CD14-positive monocyte (primary cell): ENCODE measurements around the gene SS18L1. TPM values are rescaled to one million over a fixed set of nuclear protein-coding genes. Genes with fewer than 3 reads are reported as not detected.

Source experiments
- DNase-seq, 3 donors: peaks; one replicate each; pipeline ENCODE4 v3.0.0-alpha.2; 2011 to 2022
- H2AFZ ChIP-seq: 2 replicates; pipeline ENCODE4 v1.6.0; 2012; ENCODE audit warnings: mild to moderate bottlenecking, low read depth, low read length, inconsistent platforms; ENCODE audit not compliant: insufficient read depth, poor library complexity, severe bottlenecking
- H3K27ac ChIP-seq, 2 donors: 1 replicate in 1 of 2; 2 replicates in 1 of 2; pipeline ENCODE4 v1.5.1; 2012 to 2013; ENCODE audit warnings: low read length in 2 of 2, control low read depth in 1 of 2, inconsistent platforms in 1 of 2, low read depth in 1 of 2, mild to moderate bottlenecking in 1 of 2
- H3K27me3 ChIP-seq, 2 donors: one replicate each; pipeline versions ENCODE4 v1.6.0 to v1.6.1; 2011 to 2013; ENCODE audit warnings: low read length in 2 of 2; ENCODE audit not compliant: control insufficient read depth in 2 of 2, insufficient read depth in 2 of 2
- H3K36me3 ChIP-seq, 2 donors: replicated peaks in 1 of 2; 1 replicate in 1 of 2; 2 replicates in 1 of 2; pipeline versions ENCODE4 v1.5.1 to v1.6.1; 2012 to 2013; ENCODE audit warnings: low read length in 2 of 2, control low read depth in 1 of 2, inconsistent platforms in 1 of 2, mild to moderate bottlenecking in 1 of 2; ENCODE audit not compliant: insufficient read depth in 2 of 2, control insufficient read depth in 1 of 2
- H3K4me1 ChIP-seq, 2 donors: 1 replicate in 1 of 2; 2 replicates in 1 of 2; pipeline versions ENCODE4 v1.5.1 to v1.6.1; 2012 to 2013; ENCODE audit warnings: low read length in 2 of 2, control low read depth in 1 of 2, inconsistent platforms in 1 of 2, mild to moderate bottlenecking in 1 of 2, moderate library complexity in 1 of 2; ENCODE audit not compliant: insufficient read depth in 2 of 2, control insufficient read depth in 1 of 2
- H3K4me2 ChIP-seq: replicated peaks from 2 replicates; pipeline ENCODE3; 2012; ENCODE audit warnings: low read length, moderate library complexity, mild to moderate bottlenecking; ENCODE audit not compliant: poor library complexity, severe bottlenecking; ENCODE audit errors: extremely low read depth
- H3K4me3 ChIP-seq, 3 experiments: fragments of 200-600 bp in 1 of 3; sonication (generic) in 1 of 3; replicated peaks in 1 of 3; 1 replicate in 2 of 3; 2 replicates in 1 of 3; pipeline ENCODE4 v1.5.1; 2011 to 2013; ENCODE audit warnings: low read length in 3 of 3, mild to moderate bottlenecking in 3 of 3, control low read depth in 2 of 3, low read depth in 2 of 3, inconsistent platforms in 1 of 3, moderate library complexity in 1 of 3
- H3K79me2 ChIP-seq: 2 replicates; pipeline ENCODE4 v1.6.0; 2012; ENCODE audit warnings: mild to moderate bottlenecking, control low read depth, inconsistent platforms, low read length, moderate library complexity; ENCODE audit not compliant: insufficient read depth
- H3K9ac ChIP-seq: 2 replicates; pipeline ENCODE4 v1.6.0; 2017; ENCODE audit warnings: low read length, mild to moderate bottlenecking; ENCODE audit not compliant: insufficient read depth, poor library complexity, severe bottlenecking
- H3K9me3 ChIP-seq, 2 donors: replicated peaks in 1 of 2; 1 replicate in 1 of 2; 2 replicates in 1 of 2; pipeline versions ENCODE4 v1.5.1 to v1.6.1; 2012 to 2013; ENCODE audit warnings: low read length in 2 of 2, control low read depth in 1 of 2; ENCODE audit not compliant: control insufficient read depth in 1 of 2, insufficient read depth in 1 of 2
- H4K20me1 ChIP-seq: 2 replicates; pipeline ENCODE4 v1.6.0; 2012; ENCODE audit warnings: mild to moderate bottlenecking, low read length, control low read depth, moderate library complexity; ENCODE audit not compliant: insufficient read depth
- H3K27ac Mint-ChIP-seq, 7 donors: one replicate each; pipeline ENCODE4 v1.8.0; 2020; ENCODE audit warnings: mild to moderate bottlenecking in 7 of 7, mixed read lengths in 7 of 7, moderate library complexity in 6 of 7, inconsistent platforms in 2 of 7
- H3K27me3 Mint-ChIP-seq, 3 donors: one replicate each; pipeline ENCODE4 v1.8.0; 2021 to 2022; ENCODE audit warnings: low read depth in 3 of 3, mild to moderate bottlenecking in 3 of 3, mixed read lengths in 3 of 3, moderate library complexity in 3 of 3, inconsistent platforms in 1 of 3
- H3K36me3 Mint-ChIP-seq, 2 donors: one replicate each; pipeline ENCODE4 v1.8.0; 2020; ENCODE audit warnings: mixed read lengths in 2 of 2, inconsistent platforms in 1 of 2, mild to moderate bottlenecking in 1 of 2
- H3K4me1 Mint-ChIP-seq: one replicate; pipeline ENCODE4 v1.8.0; 2020; ENCODE audit warnings: mild to moderate bottlenecking, mixed read lengths
- H3K4me3 Mint-ChIP-seq, 2 donors: one replicate each; pipeline ENCODE4 v1.8.0; 2020; ENCODE audit warnings: mild to moderate bottlenecking in 2 of 2, mixed read lengths in 2 of 2, moderate library complexity in 1 of 2
- H3K9me3 Mint-ChIP-seq, 7 donors: one replicate each; pipeline ENCODE4 v1.8.0; 2020 to 2022; ENCODE audit warnings: mixed read lengths in 7 of 7, mild to moderate bottlenecking in 6 of 7, moderate library complexity in 6 of 7, inconsistent platforms in 2 of 7
- WGBS: methylation state at CpG from one replicate; pipeline ENCODE4 v1.1.5; 2013; ENCODE audit warnings: missing lambda C conversion rate; ENCODE audit not compliant: insufficient coverage; 5-methylcytosine and 5-hydroxymethylcytosine counted together
- intact Hi-C, 2 donors: fragments of 100-400 bp; cut with micrococcal nuclease; formaldehyde crosslinking; loops; one replicate each; pipeline versions ENCODE4 v1.15.0 to v1.15.1; 2023
- polyA plus RNA-seq, 3 donors: library from polyadenylated mRNA; depleted of rRNA in 1 of 3; unstranded in 2 of 3; stranded (reverse) in 1 of 3; fragments of 300-500 nt in 2 of 3; fragments of >200 nt in 1 of 3; fragmentation: Illumina TruSeq in 2 of 3; gene quantifications; 1 replicate in 2 of 3; 2 replicates in 1 of 3; pipeline ENCODE4 v1.2.3, GENCODE V29; 2012 to 2021
- TF ChIP-seq, protein P1 (sequence below): fragments of 200-600 bp; IDR thresholded peaks from one replicate; pipeline ENCODE4 v1.8.0; 2022; ENCODE audit warnings: antibody characterized with exemption, mild to moderate bottlenecking

The SS18L1 gene
- polyA plus RNA-seq, 3 donors = 0.75 to 16.5 (median 1.1) TPM

DNA sequence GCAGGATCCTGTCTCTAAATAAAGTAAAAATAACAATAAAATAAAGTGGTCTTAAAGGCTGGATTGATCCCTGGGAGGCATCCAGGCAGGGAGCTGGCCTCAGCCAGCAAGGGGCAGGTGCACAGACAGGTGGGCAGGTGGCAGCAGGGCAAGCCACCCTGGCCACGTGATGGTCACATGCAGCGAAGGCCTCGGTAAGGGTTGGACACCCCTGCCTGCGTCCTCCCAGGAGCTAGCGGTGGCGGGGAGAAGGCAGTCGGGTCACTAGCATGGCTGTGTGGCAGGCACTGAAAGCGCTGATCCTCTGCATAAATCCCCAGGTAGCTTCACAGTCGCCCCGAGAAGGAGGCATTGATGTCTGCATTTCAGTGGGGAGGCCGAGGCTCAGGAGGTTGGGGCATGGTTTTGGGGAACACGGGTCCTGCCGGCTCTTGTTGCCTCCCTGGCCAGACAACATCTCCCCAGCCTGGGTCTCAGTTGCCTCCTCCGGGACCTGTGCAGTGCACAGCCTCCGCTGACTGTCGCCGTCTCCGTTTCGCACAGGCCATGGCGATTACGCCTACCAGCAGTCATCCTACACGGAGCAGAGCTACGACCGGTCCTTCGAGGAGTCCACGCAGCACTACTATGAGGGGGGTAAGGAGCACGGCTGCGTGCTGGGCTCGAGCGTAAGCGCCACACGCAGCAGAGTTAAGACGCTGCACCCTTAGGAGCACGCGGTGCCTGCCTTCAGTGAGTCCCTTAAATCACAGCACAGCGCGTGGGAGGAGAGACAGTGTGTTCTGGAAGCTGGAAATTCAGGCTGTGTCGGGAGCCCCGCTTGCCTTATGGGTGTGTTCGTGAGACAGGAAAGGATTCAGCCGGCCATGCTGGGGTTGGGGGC, 21.6 kb downstream of the SS18L1 start:
- Mint-ChIP-seq H3K27ac (peak overlapping the region in 2 of 7 donors; percentile 44 to 75), H3K36me3 (peaks cover 65 to 95% of the 10 kb centered on the region in 2 donors), H3K27me3 (peaks cover 0 to 2% (median 0%) of the 10 kb centered on the region in 3 donors), H3K9me3 (no peaks in the 10 kb centered on the region), H3K4me1 (no peaks in the 10 kb centered on the region), H3K4me3 (no peak overlapping the region)
- intact Hi-C loops = no loop called here
- H3K27me3 ChIP-seq = no peaks in the 10 kb centered on the region
- H3K36me3 ChIP-seq = peaks cover 53 to 88% of the 10 kb centered on the region in 2 donors
- H3K9me3 ChIP-seq = no peaks in the 10 kb centered on the region
- no peak overlapping the region for H3K4me2 ChIP-seq
- no peak overlapping the region for H3K27ac ChIP-seq
- no peaks in the 10 kb centered on the region for H4K20me1 ChIP-seq
- TF ChIP-seq, protein P1, sequence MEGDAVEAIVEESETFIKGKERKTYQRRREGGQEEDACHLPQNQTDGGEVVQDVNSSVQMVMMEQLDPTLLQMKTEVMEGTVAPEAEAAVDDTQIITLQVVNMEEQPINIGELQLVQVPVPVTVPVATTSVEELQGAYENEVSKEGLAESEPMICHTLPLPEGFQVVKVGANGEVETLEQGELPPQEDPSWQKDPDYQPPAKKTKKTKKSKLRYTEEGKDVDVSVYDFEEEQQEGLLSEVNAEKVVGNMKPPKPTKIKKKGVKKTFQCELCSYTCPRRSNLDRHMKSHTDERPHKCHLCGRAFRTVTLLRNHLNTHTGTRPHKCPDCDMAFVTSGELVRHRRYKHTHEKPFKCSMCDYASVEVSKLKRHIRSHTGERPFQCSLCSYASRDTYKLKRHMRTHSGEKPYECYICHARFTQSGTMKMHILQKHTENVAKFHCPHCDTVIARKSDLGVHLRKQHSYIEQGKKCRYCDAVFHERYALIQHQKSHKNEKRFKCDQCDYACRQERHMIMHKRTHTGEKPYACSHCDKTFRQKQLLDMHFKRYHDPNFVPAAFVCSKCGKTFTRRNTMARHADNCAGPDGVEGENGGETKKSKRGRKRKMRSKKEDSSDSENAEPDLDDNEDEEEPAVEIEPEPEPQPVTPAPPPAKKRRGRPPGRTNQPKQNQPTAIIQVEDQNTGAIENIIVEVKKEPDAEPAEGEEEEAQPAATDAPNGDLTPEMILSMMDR = no peak
- WGBS = 99% methylated on average over 39 of the region's 41 CpGs
- H3K79me2 ChIP-seq = no peaks in the 10 kb centered on the region
- DNase-seq = no peak
- no peak overlapping the region for H2AFZ ChIP-seq
- no peaks in the 10 kb centered on the region for H3K4me1 ChIP-seq
- H3K4me3 ChIP-seq = no peak overlapping the region
- H3K9ac ChIP-seq = no peak overlapping the region

DNA sequence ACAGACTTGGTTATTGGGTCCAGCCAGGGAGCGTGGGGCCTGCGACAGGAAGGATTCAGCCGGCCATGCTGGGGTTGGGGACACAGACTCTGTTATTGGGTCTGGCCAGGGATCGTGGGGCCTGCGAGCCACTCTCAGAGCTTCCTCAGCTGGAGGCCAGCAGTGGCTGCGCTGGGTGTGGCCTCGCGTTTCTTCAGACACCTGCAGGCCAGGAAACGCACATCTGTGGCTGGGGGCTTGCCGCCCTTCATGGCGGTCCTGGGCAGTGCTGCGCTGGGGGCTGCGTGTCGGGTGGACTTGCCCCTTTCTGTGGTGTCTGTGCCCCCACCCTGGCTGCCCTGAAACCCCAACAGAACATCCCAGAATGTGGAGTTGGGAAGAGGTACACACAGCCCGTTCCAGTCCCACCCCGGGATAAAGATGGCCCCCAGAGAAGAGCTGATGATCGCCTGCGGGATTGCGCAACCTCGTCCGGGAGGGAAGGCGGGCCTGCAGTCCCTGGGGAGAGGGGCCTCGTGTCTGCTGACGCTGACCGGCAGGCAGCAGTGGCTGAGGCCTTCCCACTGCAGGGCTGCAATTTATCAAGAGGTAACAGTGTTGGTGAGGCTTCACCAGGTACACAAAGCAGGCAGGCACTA, 22.3 kb downstream of the SS18L1 start:
- no peak overlapping the region for H3K4me3 Mint-ChIP-seq
- DNase-seq = no peak
- H3K36me3 Mint-ChIP-seq = peaks cover 58 to 93% of the 10 kb centered on the region in 2 donors
- Histone ChIP-seq H3K27ac (no peak overlapping the region), H3K4me2 (no peak overlapping the region), H3K4me3 (no peak overlapping the region), H3K36me3 (peaks cover 49 to 82% of the 10 kb centered on the region in 2 donors), H3K9me3 (no peaks in the 10 kb centered on the region), H3K9ac (no peak overlapping the region), H3K27me3 (no peaks in the 10 kb centered on the region), H2AFZ (no peak overlapping the region), H3K79me2 (no peaks in the 10 kb centered on the region), H4K20me1 (no peaks in the 10 kb centered on the region), H3K4me1 (no peaks in the 10 kb centered on the region)
- H3K27ac Mint-ChIP-seq = peak overlapping the region in 1 of 7 donors; percentile 75
- TF ChIP-seq, protein P1 = no peak
- intact Hi-C loops = no loop called here
- H3K9me3 Mint-ChIP-seq = no peaks in the 10 kb centered on the region
- peaks cover 0 to 2% (median 0%) of the 10 kb centered on the region in 3 donors for H3K27me3 Mint-ChIP-seq
- WGBS = 85% methylated on average over 24 of the region's 25 CpGs
- H3K4me1 Mint-ChIP-seq = no peaks in the 10 kb centered on the region
